HCT116 (cell line): ENCODE results near the gene CAMKK2. TPM values are rescaled to one million over a fixed set of nuclear protein-coding genes. Genes with fewer than 3 reads are reported as not detected.

Source experiments
- ATAC-seq: fragments of 200-7000 bp; cut with Tn5 transposase; 2 replicates; pipeline ENCODE4 v1.9.1; 2020; ENCODE audit warnings: mild to moderate bottlenecking, moderate library complexity
- BruUV-seq: library from RNA; stranded (reverse); fragments of 400-500 nt; replicated peaks from 2 replicates; lab custom pipeline; 2021; lab: Mats Ljungman, UMichigan
- CTCF ChIA-PET: fragments of 300-600 bp; sonication (Branson Sonifier 250); formaldehyde crosslinking; loops from one replicate; lab custom pipeline; 2021; ENCODE audit warnings: antibody characterized with exemption; lab: Charles Lee
- POLR2A ChIA-PET: fragments of 300-600, 350-600 bp; sonication (Branson Sonifier 250); formaldehyde crosslinking; loops from one replicate; lab custom pipeline; 2021; ENCODE audit warnings: antibody characterized with exemption; lab: Charles Lee
- RAD21 ChIA-PET, 2 experiments: fragments of 300-600 bp; sonication (Branson Sonifier 250); formaldehyde crosslinking; loops; one replicate each; lab custom pipeline; 2023; ENCODE audit warnings: low total read pairs in 2 of 2; ENCODE audit not compliant: uncharacterized antibody in 2 of 2, unreplicated experiment in 2 of 2, low non-redundant PET in 1 of 2; lab: Charles Lee
- DNase-seq: peaks from one replicate; pipeline ENCODE4 v3.0.0-alpha.2; 2010; ENCODE audit warnings: low read depth, low spot score
- H2AFZ ChIP-seq: fragments of 200-600 bp; shearing (Covaris generic), sonication (generic); 2 replicates; pipeline ENCODE4 v1.6.1; 2017; ENCODE audit warnings: low read depth, mixed run types, mixed read lengths, antibody characterized with exemption, low read length; ENCODE audit not compliant: poor library complexity, severe bottlenecking
- H3K27ac ChIP-seq: 2 replicates; pipeline ENCODE4 v1.5.1; 2012; ENCODE audit warnings: low read depth, low read length
- H3K27me3 ChIP-seq: fragments of 200-600 bp; sonication (generic); 2 replicates; pipeline ENCODE4 v1.6.1; 2016; ENCODE audit warnings: mixed run types, low read length, mixed read lengths; ENCODE audit not compliant: insufficient read depth
- H3K36me3 ChIP-seq, 2 experiments: fragments of 200-500 bp in 1 of 2; fragments of 200-600 bp in 1 of 2; sonication (Bioruptor generic) in 1 of 2; sonication (generic) in 1 of 2; 2 replicates each; pipeline versions ENCODE4 v1.5.1 to v1.6.1; 2014 to 2016; ENCODE audit warnings: low read length in 2 of 2, inconsistent platforms in 1 of 2, mixed read lengths in 1 of 2, mixed run types in 1 of 2; ENCODE audit not compliant: insufficient read depth in 2 of 2, control insufficient read depth in 1 of 2
- H3K4me1 ChIP-seq, 2 experiments: fragments of 200-600 bp in 1 of 2; sonication (generic) in 1 of 2; 2 replicates each; pipeline versions ENCODE4 v1.5.1 to v1.6.1; 2012 to 2017; ENCODE audit warnings: low read length in 2 of 2, inconsistent platforms in 1 of 2, mild to moderate bottlenecking in 1 of 2, mixed read lengths in 1 of 2, mixed run types in 1 of 2, moderate library complexity in 1 of 2; ENCODE audit not compliant: insufficient read depth in 2 of 2, control insufficient read depth in 1 of 2
- H3K4me2 ChIP-seq: fragments of 200-600 bp; sonication (generic); 2 replicates; pipeline ENCODE4 v1.6.1; 2017; ENCODE audit warnings: mixed run types, low read length, mixed read lengths
- H3K4me3 ChIP-seq, 2 experiments: fragments of 200-600 bp in 1 of 2; sonication (generic) in 1 of 2; replicated peaks in 1 of 2; 2 replicates each; pipeline ENCODE4 v1.5.1; 2011 to 2016; ENCODE audit warnings: low read length in 2 of 2, control low read depth in 1 of 2, low read depth in 1 of 2, mild to moderate bottlenecking in 1 of 2, mixed read lengths in 1 of 2, mixed run types in 1 of 2
- H3K79me2 ChIP-seq: fragments of 200-600 bp; sonication (generic); 2 replicates; pipeline ENCODE4 v1.6.1; 2017; ENCODE audit warnings: mild to moderate bottlenecking, mixed run types, low read length, moderate library complexity, mixed read lengths; ENCODE audit not compliant: insufficient read depth
- H3K9ac ChIP-seq: fragments of 200-600 bp; sonication (generic); 2 replicates; pipeline ENCODE4 v1.6.1; 2016; ENCODE audit warnings: low read length, mixed read lengths
- H3K9me2 ChIP-seq: fragments of 200-600 bp; sonication (generic), shearing (Covaris generic); 2 replicates; pipeline ENCODE4 v1.6.1; 2017; ENCODE audit warnings: mixed run types, mild to moderate bottlenecking, moderate library complexity; ENCODE audit not compliant: insufficient read depth
- H3K9me3 ChIP-seq, 2 experiments: fragments of 200-500 bp in 1 of 2; fragments of 200-600 bp in 1 of 2; sonication (Bioruptor generic) in 1 of 2; sonication (generic) in 1 of 2; 2 replicates each; pipeline ENCODE4 v1.6.1; 2014 to 2017; ENCODE audit warnings: low read length in 2 of 2, mixed read lengths in 2 of 2, inconsistent platforms in 1 of 2, low read depth in 1 of 2, mild to moderate bottlenecking in 1 of 2, mixed run types in 1 of 2, moderate library complexity in 1 of 2; ENCODE audit not compliant: control insufficient read depth in 1 of 2, insufficient read depth in 1 of 2
- H4K20me1 ChIP-seq: fragments of 200-600 bp; sonication (generic), shearing (Covaris generic); 2 replicates; pipeline ENCODE4 v1.6.1; 2017; ENCODE audit warnings: mixed run types, mild to moderate bottlenecking, moderate library complexity; ENCODE audit not compliant: insufficient read depth
- ATF3 ChIP-seq: IDR thresholded peaks from 2 replicates; pipeline ENCODE4 v1.6.1; 2012
- CBX3 ChIP-seq: IDR thresholded peaks from 2 replicates; pipeline ENCODE4 v1.6.1; 2012; ENCODE audit warnings: low read depth
- CEBPB ChIP-seq: IDR thresholded peaks from 2 replicates; pipeline ENCODE4 v1.6.1; 2012; ENCODE audit warnings: low read depth
- CTCF ChIP-seq, 3 experiments: fragments of 200-600 bp in 1 of 3; sonication (generic) in 1 of 3; IDR thresholded peaks in 2 of 3; conservative IDR thresholded peaks in 1 of 3; 2 replicates each; pipeline ENCODE4 v1.5.1; 2012 to 2017; ENCODE audit warnings: low read depth in 2 of 3, low read length in 2 of 3, antibody characterized with exemption in 1 of 3, borderline replicate concordance in 1 of 3, control low read depth in 1 of 3, mild to moderate bottlenecking in 1 of 3, mixed read lengths in 1 of 3, mixed run types in 1 of 3, moderate library complexity in 1 of 3; ENCODE audit not compliant: insufficient read depth in 1 of 3
- ELF1 ChIP-seq: IDR thresholded peaks from 2 replicates; pipeline ENCODE4 v1.6.1; 2012; ENCODE audit warnings: low read depth, borderline replicate concordance
- EZH2phosphoT487 ChIP-seq: fragments of 200-600 bp; IDR thresholded peaks from 2 replicates; pipeline ENCODE4 v1.6.1; 2018; ENCODE audit warnings: antibody characterized with exemption, borderline replicate concordance
- FOSL1 ChIP-seq: IDR thresholded peaks from 2 replicates; pipeline ENCODE4 v1.6.1; 2012; ENCODE audit warnings: low read depth
- JUND ChIP-seq: IDR thresholded peaks from 2 replicates; pipeline ENCODE4 v1.6.1; 2012
- POLR2A ChIP-seq: IDR thresholded peaks from 2 replicates; pipeline ENCODE4 v1.7.0; 2011; ENCODE audit warnings: borderline replicate concordance; ENCODE audit not compliant: insufficient read depth, insufficient read length; ENCODE audit errors: extremely low read depth
- POLR2AphosphoS5 ChIP-seq: IDR thresholded peaks from 2 replicates; pipeline ENCODE4 v1.6.1; 2011; ENCODE audit warnings: mild to moderate bottlenecking, low read depth, low read length, moderate library complexity
- RAD21 ChIP-seq: IDR thresholded peaks from 2 replicates; pipeline ENCODE4 v1.6.1; 2012; ENCODE audit warnings: low read depth, mild to moderate bottlenecking
- SIN3A ChIP-seq: IDR thresholded peaks from 2 replicates; pipeline ENCODE4 v1.6.1; 2012; ENCODE audit warnings: low read depth
- SP1 ChIP-seq: IDR thresholded peaks from 2 replicates; pipeline ENCODE4 v1.6.1; 2012; ENCODE audit warnings: low read depth
- SRF ChIP-seq: IDR thresholded peaks from 2 replicates; pipeline ENCODE4 v1.6.1; 2012; ENCODE audit warnings: low read depth
- TCF7L2 ChIP-seq: IDR thresholded peaks from 2 replicates; pipeline ENCODE4 v1.7.0; 2011; ENCODE audit warnings: borderline replicate concordance, inconsistent platforms; ENCODE audit not compliant: insufficient read depth, insufficient read length; ENCODE audit errors: extremely low read depth
- YY1 ChIP-seq: IDR thresholded peaks from 2 replicates; pipeline ENCODE4 v1.6.1; 2011; ENCODE audit warnings: low read length, low read depth, moderate library complexity, mild to moderate bottlenecking; ENCODE audit not compliant: insufficient replicate concordance; ENCODE audit errors: extremely low read depth
- intact Hi-C: fragments of 100-400 bp; cut with micrococcal nuclease; formaldehyde crosslinking; loops from 2 replicates; pipeline ENCODE4 v1.10.0; 2022
- total RNA-seq: library from RNA; stranded (reverse); gene quantifications from one replicate; pipeline ENCODE4 v1.2.1, GENCODE V29; 2021; ENCODE audit not compliant: unreplicated experiment
- TF ChIP-seq, protein P1 (sequence below): IDR thresholded peaks from 2 replicates; pipeline ENCODE4 v1.6.1; 2012
- TF ChIP-seq, protein P2 (sequence below): IDR thresholded peaks from 2 replicates; pipeline ENCODE4 v1.6.1; 2011; ENCODE audit warnings: mild to moderate bottlenecking, low read length, moderate library complexity; ENCODE audit not compliant: insufficient replicate concordance; ENCODE audit errors: extremely low read depth

CAMKK2 gene
- total RNA-seq, 1 experiment from 2014 or later, result 33.8 TPM

GRCh38 chr12:121330195-121330594 lies 33.7 kb upstream of the CAMKK2 start:
- Histone ChIP-seq H3K36me3 (peaks cover 42 to 59% of the 10 kb centered on the region in 2 experiments), H4K20me1 (no peaks in the 10 kb centered on the region), H3K4me1 (no peaks in the 10 kb centered on the region), H3K79me2 (no peaks in the 10 kb centered on the region), H2AFZ (no peak overlapping the region), H3K4me2 (no peak overlapping the region), H3K4me3 (no peak overlapping the region), H3K9me2 (no peaks in the 10 kb centered on the region)
- ATAC-seq (no peak), DNase-seq (no peak)
- ChIA-PET CTCF (no interaction called here), RAD21 (no interaction called here), POLR2A (no interaction called here)
- TF ChIP-seq SIN3A (no peak), SP1 (no peak), POLR2AphosphoS5 (no peak), ATF3 (no peak)
- TF ChIP-seq, all 23 proteins: peak for 0
- H3K9me3 ChIP-seq, result no peaks in the 10 kb centered on the region
- H3K27me3 ChIP-seq, result no peaks in the 10 kb centered on the region
- intact Hi-C loops, result no loop called here
- no TSS peak for BruUV-seq
- H3K27ac ChIP-seq, result no peak overlapping the region
- no peak overlapping the region for H3K9ac ChIP-seq

- DNase-seq (no peak), ATAC-seq (no peak)
- Histone ChIP-seq H3K27ac (no peak overlapping the region), H3K4me3 (no peak overlapping the region), H2AFZ (no peak overlapping the region), H3K4me2 (no peak overlapping the region), H3K9me3 (no peaks in the 10 kb centered on the region), H3K79me2 (no peaks in the 10 kb centered on the region), H3K9ac (no peak overlapping the region), H3K36me3 (peaks cover 48 to 63% of the 10 kb centered on the region in 2 experiments), H3K4me1 (no peaks in the 10 kb centered on the region), H4K20me1 (no peaks in the 10 kb centered on the region), H3K9me2 (no peaks in the 10 kb centered on the region), H3K27me3 (no peaks in the 10 kb centered on the region)
- ChIA-PET CTCF (no interaction called here), POLR2A (no interaction called here), RAD21 (no interaction called here)
- intact Hi-C loops, result no loop called here
- BruUV-seq, result no TSS peak
- TF ChIP-seq CBX3, result no peak
- TF ChIP-seq POLR2AphosphoS5, result no peak
- TF ChIP-seq SP1, result no peak
- TF ChIP-seq, protein P1, sequence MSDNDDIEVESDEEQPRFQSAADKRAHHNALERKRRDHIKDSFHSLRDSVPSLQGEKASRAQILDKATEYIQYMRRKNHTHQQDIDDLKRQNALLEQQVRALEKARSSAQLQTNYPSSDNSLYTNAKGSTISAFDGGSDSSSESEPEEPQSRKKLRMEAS, result no peak
- no peak for TF ChIP-seq EZH2phosphoT487
- no peak for TF ChIP-seq JUND
- no peak for TF ChIP-seq TCF7L2
- TF ChIP-seq, protein P2, sequence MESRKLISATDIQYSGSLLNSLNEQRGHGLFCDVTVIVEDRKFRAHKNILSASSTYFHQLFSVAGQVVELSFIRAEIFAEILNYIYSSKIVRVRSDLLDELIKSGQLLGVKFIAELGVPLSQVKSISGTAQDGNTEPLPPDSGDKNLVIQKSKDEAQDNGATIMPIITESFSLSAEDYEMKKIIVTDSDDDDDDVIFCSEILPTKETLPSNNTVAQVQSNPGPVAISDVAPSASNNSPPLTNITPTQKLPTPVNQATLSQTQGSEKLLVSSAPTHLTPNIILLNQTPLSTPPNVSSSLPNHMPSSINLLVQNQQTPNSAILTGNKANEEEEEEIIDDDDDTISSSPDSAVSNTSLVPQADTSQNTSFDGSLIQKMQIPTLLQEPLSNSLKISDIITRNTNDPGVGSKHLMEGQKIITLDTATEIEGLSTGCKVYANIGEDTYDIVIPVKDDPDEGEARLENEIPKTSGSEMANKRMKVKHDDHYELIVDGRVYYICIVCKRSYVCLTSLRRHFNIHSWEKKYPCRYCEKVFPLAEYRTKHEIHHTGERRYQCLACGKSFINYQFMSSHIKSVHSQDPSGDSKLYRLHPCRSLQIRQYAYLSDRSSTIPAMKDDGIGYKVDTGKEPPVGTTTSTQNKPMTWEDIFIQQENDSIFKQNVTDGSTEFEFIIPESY, result no peak
- TF ChIP-seq POLR2A, result no peak
- TF ChIP-seq SRF, result no peak
- no peak for TF ChIP-seq YY1
- TF ChIP-seq FOSL1, result no peak
- TF ChIP-seq RAD21, result no peak
- no peak for TF ChIP-seq CEBPB
- TF ChIP-seq ELF1, result no peak
- TF ChIP-seq ATF3, result no peak
- no peak for TF ChIP-seq CTCF (IDR thresholded peaks at IDR 0.05 in 2 of 3, conservative IDR thresholded peaks at IDR 0.05 in 1 of 3; ENCODE audit: borderline replicate concordance in 1 of 3, insufficient read depth in 1 of 3, low read depth in 2 of 3, low read length in 2 of 3)
Measured at GRCh38 chr12:121328620-121329019, 32.1 kb upstream of the CAMKK2 start.
